ENCODE data around the gene PCBP3. TPM values are rescaled to one million over a fixed set of nuclear protein-coding genes. Genes with fewer than 3 reads are reported as not detected.

Gene PCBP3
- total RNA-seq, 1 donor from 2014 or later, result 3.8 TPM

- DNase-seq (no peak), ATAC-seq (no peak)
- Histone ChIP-seq H3K4me3 (no peak overlapping the region), H3K27me3 (no peaks in the 10 kb centered on the region), H3K36me3 (no peaks in the 10 kb centered on the region), H3K9me3 (no peaks in the 10 kb centered on the region), H3K27ac (no peak overlapping the region), H3K4me1 (no peaks in the 10 kb centered on the region)
- TF ChIP-seq CTCF (IDR thresholded peaks at IDR 0.05), result no peak
- intact Hi-C loops (cut with DNase I), result no loop called here
Observed at GRCh38 chr21:45801989-45802388, 158.5 kb downstream of the PCBP3 start.

GRCh38 chr21:45802425-45802824, 158.9 kb downstream of the PCBP3 start:
- H3K9me3 ChIP-seq, result no peaks in the 10 kb centered on the region
- H3K4me3 ChIP-seq, result no peak overlapping the region
- ATAC-seq (no peak), DNase-seq (no peak)
- no peaks in the 10 kb centered on the region for H3K27me3 ChIP-seq
- TF ChIP-seq CTCF (IDR thresholded peaks at IDR 0.05), result no peak
- no peaks in the 10 kb centered on the region for H3K36me3 ChIP-seq
- no peak overlapping the region for H3K27ac ChIP-seq
- intact Hi-C loops (cut with DNase I), result no loop called here
- H3K4me1 ChIP-seq, result no peaks in the 10 kb centered on the region

- intact Hi-C loops (cut with DNase I), result no loop called here
- no peak for TF ChIP-seq CTCF (IDR thresholded peaks at IDR 0.05)
- no peak for ATAC-seq
- no peaks in the 10 kb centered on the region for H3K4me1 ChIP-seq
- no peaks in the 10 kb centered on the region for H3K36me3 ChIP-seq
- no peak overlapping the region for H3K4me3 ChIP-seq
- H3K9me3 ChIP-seq, result no peaks in the 10 kb centered on the region
- H3K27me3 ChIP-seq, result no peaks in the 10 kb centered on the region
- no peak overlapping the region for H3K27ac ChIP-seq
- DNase-seq, result no peak
Observed at GRCh38 chr21:45802956-45803617, 159.6 kb downstream of the PCBP3 start.

- TF ChIP-seq CTCF (IDR thresholded peaks at IDR 0.05), result no peak
- Histone ChIP-seq H3K4me1 (no peaks in the 10 kb centered on the region), H3K4me3 (no peak overlapping the region), H3K9me3 (no peaks in the 10 kb centered on the region), H3K27ac (no peak overlapping the region), H3K27me3 (no peaks in the 10 kb centered on the region), H3K36me3 (no peaks in the 10 kb centered on the region)
- DNase-seq (no peak), ATAC-seq (no peak)
- intact Hi-C loops (cut with DNase I), result no loop called here
Observed at GRCh38 chr21:45803618-45804340, 160.3 kb downstream of the PCBP3 start.

- DNase-seq (no peak), ATAC-seq (no peak)
- intact Hi-C loops (cut with DNase I), result no loop called here
- no peak overlapping the region for H3K27ac ChIP-seq
- H3K9me3 ChIP-seq, result no peaks in the 10 kb centered on the region
- no peaks in the 10 kb centered on the region for H3K4me1 ChIP-seq
- H3K4me3 ChIP-seq, result no peak overlapping the region
- H3K27me3 ChIP-seq, result no peaks in the 10 kb centered on the region
- no peaks in the 10 kb centered on the region for H3K36me3 ChIP-seq
- no peak for TF ChIP-seq CTCF (IDR thresholded peaks at IDR 0.05)
Observed at GRCh38 chr21:45804809-45805313, 161.3 kb downstream of the PCBP3 start.
